ENCODE data around the gene ADAMTS20. TPM values are rescaled to one million over a fixed set of nuclear protein-coding genes. Genes with fewer than 3 reads are reported as not detected.

ADAMTS20 gene
- total RNA-seq, 2 donors from 2014 or later = not detected

DNA sequence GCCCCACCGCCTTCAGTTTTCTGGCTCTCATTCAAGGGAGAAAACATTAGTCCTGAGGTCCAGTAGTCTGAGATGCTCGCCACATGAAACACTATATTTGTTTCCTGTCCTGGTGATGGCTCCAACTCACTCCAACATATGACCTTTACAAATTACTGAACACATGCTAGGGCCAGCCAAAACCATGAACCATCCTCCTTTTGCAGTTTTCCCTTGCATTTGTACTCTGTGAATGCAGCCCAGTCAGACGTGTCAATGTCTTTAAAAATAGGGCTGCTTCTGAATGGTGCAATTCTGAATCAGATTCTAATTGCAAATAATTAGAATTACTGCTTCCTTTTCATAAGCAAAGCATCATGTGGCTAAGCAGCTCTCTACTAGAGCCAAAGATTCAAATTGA is 36.0 kb downstream of the ADAMTS20 start:
- intact Hi-C loops (cut with DNase I) = no loop called here
- DNase-seq (ENCODE audit: low spot score) = no peak

DNA sequence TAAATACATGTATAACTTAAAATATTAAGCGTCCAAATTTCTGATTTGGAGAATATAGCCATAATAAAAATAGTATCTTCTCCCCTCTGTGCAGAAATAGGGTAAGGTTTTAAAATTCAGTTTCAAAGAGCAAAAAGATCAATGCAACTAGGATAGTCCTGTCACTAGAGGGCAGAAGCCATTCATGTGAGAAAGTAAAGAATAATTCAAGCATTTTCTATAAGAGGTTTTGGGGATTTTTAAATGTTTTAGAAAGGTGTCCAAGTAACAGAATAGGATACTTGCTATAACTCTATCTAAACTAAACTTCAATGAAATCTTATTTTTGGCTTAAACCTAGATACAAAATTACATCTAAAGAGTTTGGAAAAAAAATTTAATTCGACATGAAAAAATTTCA is 50.3 kb downstream of the ADAMTS20 start:
- intact Hi-C loops (cut with DNase I) = no loop called here
- DNase-seq (ENCODE audit: low spot score) = no peak

DNA sequence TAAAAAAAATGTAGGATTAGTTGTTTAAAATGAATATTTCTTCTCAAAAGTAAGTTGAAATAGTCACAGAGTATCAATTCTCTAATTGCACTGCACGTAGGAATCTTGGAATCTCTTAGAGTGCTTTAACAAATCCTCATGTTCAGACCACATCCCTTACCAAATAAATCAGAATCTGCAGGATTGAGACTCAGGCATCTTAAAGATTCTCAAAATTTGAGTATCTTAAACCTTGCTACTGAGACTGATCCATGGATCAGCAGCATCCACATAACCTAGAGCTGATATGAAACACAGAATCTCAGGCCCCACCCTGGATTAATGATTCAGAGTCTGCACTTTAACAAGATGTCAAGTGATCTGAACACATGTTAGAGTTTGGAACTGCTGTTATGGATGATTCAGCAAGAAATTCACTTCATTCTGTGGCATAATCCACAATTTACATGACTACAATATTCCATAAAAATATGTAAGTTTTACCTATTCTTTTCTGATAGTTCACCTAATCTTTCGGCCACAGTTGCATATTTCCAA is 58.7 kb downstream of the ADAMTS20 start:
- no peak for DNase-seq (ENCODE audit: low spot score)
- intact Hi-C loops (cut with DNase I) = no loop called here

DNA sequence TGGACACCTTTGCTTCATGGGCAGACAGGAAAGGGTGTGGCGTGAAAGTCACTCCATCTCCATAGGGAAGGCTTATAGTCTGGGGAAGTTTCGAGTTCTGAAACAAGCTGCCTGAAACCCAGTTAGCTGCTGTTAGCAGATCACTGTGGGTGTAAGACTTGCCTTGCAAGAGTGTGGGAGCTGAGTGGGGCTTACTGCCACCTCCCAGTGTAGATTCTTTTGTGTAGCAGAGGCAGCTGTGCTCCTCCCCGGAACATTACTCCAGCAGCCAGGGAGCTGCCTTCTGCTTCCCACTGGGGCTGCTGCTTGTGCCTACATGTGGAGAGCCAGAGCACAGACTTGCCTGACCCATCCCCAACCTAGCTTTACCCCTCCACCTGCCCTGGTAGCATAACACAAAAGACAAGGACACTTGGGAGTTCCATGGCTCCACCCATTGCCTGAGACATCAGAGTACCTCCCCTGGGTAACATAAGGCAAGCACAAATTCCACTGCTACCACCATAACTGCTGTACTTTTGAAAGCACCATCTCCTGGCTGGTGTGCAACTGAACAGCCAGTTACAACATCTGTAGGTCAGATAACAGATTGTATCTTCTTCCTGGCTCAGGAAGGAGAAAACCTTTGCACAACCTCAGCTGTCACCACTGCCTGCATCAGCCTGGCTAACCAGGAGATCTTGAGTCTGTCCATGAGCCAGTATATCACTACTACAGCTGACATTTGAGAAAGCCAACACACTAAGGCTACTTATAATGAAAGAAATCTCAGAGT is 69.5 kb downstream of the ADAMTS20 start:
- intact Hi-C loops (cut with DNase I) = no loop called here

GRCh38 chr12:43480591-43480990 is 71.4 kb downstream of the ADAMTS20 start:
- intact Hi-C loops (cut with DNase I) = no loop called here
- no peak for DNase-seq (ENCODE audit: low spot score)

More for the DNA sequence above, 69.5 kb downstream of the ADAMTS20 start:
- no peak for DNase-seq (ENCODE audit: low spot score)

DNA sequence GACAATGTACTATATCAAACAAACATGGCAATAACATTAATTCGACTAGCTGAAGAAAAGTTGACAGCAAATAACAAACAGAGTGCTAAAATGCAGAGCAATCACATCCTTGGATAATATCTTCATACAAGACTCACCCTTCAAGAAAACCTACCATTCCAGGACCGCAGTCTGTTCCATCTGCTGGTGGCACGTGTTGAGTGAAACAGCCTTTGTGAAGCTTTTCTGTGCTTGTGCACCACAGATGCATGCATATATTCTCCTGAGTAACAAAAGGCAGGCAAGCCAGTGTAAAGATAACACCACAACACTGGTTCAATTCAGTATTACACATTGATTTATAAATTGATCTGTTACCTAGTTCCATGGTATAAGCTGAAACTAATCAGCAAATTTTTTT is 89.3 kb downstream of the ADAMTS20 start:
- intact Hi-C loops (cut with DNase I) = no loop called here

DNA sequence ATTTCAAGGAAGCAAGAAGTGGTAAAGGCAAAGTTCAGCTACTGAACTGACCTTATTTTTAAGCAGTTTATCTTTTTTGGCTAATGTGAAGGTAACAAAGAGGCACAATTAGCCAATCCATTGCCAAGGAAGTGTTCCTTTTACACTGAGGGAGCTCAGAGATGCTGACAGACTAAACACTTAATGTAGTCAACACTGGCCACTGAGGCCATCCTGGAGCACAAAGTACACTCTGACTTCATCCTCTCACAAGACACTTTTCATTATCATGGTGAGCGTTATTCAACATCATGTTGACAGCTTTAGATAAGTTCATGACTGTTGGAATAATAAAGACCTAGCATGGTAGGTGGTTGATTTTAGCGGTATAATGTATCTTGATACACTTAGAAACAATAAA is 89.9 kb downstream of the ADAMTS20 start:
- intact Hi-C loops (cut with DNase I) = no loop called here
- DNase-seq (ENCODE audit: low spot score) = no peak

More for the DNA sequence above, 89.3 kb downstream of the ADAMTS20 start:
- DNase-seq (ENCODE audit: low spot score) = no peak

DNA sequence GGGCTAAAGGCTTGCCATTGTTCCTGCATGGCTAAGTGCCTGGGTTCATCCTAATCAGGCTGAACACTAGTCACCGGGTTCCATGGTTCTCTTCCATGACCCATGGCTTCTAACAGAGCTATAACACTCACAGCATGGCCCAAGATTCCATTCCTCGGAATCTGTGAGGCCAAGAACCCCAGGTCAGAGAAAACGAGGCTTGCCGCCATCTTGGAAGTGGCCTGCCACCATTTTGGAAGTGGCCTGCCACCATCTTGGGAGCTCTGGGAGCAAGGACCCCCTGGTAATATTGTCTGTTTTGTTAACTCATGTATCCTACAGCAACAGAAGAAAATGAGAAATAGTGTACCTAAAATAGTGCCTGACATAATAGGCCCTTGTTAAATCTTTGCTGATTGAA is 92.7 kb downstream of the ADAMTS20 start:
- intact Hi-C loops (cut with DNase I) = no loop called here
- no peak for DNase-seq (ENCODE audit: low spot score)

GRCh38 chr12:43453761-43454160 is 98.2 kb downstream of the ADAMTS20 start:
- intact Hi-C loops (cut with DNase I) = no loop called here
- no peak for DNase-seq (ENCODE audit: low spot score)

DNA sequence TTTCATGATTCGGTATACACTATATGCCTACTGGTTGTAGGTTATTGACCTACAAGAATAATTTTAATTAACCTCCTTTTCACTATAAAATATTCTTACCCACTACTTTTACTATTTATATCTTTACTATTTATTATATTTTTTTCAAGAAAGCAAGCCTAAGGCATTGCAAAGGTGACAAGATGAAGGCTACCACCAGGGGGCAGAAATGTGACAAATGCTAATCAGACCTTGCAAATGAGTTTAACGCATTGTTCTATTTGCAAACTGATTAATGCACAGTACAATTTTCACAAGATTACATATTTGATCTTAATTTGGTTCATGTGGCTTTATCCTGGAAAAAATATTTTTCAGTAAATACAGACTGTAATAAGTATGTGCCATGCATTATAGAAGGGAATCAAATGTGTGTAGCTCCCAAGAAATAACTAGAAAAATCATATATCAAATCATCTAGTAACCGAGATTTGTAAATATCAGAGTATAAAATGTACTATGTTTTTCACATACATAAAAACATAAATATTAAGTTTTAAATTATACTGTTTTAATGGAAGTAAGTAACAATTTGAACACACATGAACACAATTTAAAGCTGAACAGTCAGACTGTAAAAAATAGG is 107.0 kb downstream of the ADAMTS20 start:
- DNase-seq (ENCODE audit: low spot score) = no peak
- intact Hi-C loops (cut with DNase I) = no loop called here

DNA sequence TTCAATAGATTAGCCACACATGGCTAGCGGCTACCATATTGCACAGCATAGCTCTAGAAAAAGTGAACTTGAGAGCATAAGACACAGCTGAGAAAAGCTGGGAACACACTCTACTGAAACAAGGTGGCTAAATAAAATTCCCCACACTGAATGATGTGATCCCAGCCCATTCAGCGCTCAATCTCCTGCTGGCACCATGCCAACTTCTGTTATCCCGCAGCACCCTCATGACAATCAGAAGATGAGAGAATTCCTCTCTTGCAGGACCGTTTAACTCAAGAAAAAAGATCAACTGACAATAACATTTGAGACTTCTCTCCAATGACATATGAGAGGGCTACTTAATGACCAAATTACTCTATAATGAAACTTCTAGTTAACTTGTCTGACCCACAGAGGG is 115.4 kb downstream of the ADAMTS20 start:
- intact Hi-C loops (cut with DNase I) = no loop called here
- DNase-seq (ENCODE audit: low spot score) = no peak

- DNase-seq (ENCODE audit: low spot score) = no peak
- intact Hi-C loops (cut with DNase I) = no loop called here
These were observed 117.4 kb downstream of the ADAMTS20 start for GRCh38 chr12:43434614-43435013.

DNA sequence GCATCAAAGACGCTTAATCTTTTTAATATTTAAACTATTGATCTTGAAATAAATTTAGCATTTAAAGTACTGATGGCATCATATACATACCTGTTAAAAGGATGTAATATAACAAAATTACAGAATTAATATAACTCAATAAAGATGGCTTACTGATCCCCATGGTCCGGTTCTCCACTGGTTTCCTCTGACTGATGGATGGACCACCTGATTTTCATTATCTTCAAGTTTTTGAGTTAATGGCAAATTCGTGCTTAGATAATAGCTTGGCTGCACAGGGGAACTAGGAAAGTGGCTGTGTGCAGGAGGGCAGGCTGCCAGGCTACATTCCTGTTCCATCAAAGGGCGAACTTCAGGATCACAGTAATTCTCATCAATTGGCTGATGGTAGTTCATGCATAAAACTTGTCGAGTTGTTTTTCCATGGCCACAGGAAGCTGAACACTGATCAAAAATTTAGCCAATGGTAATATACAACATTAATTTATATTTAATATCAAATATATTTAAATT is 123.9 kb downstream of the ADAMTS20 start:
- DNase-seq (ENCODE audit: low spot score) = no peak
- intact Hi-C loops (cut with DNase I) = no loop called here

DNA sequence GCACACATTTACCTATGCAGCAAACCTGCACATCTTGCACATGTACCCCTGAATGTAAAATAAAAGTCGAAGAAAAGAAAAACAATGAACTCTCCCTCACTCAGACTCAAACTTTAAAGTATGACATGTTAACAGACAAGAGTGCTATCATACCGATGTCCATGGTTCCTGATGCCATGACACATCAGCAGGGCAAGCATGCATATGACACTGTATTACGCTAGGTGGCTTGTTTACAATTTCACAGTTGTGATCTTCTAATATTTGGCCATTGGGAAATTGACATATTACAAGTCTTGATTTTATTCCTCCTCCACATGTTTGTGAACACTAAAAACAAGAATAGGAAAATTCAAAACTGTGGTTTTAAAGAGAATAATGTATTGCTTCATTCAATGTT is 126.6 kb downstream of the ADAMTS20 start:
- no peak for DNase-seq (ENCODE audit: low spot score)
- intact Hi-C loops (cut with DNase I) = loop anchor here in 1 of 2 donors (2.0 kb wide), 1 partner anchor 51 kb away; no protein-coding TSS in a partner anchor

DNA sequence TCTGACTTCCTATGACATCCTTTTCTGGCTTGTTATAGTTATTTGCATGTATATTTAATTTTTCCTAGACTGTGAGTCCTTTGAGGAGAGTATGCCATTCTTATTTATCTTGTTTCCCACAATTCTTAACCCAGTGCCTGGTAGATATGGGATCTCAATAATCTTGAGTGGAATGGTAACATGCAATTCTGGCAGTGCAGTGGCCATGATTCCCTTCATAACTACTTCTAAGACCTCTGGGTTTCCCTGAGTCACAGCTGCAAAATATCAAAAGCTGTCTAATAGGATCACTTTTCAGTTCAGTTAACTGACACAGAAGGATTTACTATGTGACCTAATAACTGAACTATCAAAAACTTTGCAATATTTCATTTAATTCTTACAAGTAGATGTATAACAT is 135.0 kb downstream of the ADAMTS20 start:
- intact Hi-C loops (cut with DNase I) = no loop called here
- DNase-seq (ENCODE audit: low spot score) = no peak

DNA sequence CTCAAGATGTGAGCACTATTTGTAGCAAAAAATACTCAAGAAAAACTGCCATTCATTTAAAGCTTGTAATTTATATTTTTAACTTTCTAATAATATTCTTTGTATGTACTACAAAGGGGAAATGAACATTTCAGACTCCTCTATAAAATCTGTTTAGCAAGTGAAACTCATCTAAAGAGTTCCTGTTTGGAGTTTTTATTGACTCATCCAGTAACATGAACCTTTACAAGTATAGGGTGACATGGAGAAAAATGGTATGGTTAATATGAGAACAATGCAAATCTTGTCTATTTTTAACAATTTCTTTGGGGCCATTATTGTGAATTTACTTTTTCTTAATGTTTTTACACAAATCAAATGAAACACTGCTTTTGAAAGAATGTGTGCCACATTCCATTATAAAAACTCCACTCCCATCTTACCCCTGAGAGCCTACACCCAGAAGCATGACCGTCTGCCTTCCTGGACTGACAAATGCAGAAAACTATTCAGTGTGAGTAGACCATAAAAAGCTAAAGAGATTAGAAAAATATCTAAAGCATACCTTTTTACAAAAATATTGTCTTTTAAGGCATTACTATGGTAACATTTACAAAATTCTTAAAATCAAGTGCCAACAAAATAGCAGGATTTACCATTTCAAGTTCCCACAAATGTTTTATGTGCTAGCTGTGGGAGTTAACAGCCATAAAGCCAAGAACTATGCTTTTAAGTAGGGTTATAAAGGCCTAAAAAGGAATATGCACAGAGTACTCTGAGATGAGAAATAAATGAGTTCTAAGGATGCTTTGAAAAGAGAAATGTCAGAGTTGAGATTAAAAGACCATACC is 144.0 kb downstream of the ADAMTS20 start:
- intact Hi-C loops (cut with DNase I) = no loop called here

DNA sequence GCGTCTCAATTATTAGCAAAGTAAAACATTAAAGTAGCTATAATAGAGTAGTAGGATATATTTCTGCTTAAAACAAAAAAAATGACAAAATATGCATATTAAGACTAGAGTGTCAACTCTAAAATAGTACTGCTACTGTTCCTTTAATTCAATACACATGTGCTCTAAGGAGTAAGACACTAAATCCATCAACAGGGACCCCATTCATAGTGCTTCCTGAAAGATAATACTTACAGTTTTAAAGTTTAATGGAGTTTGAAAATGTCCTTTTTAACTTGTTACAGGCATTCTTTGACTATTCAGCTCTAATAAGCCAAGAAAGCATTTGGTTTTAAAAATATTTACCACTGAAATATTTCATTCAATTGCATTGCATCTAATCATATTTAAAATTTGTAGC is 145.2 kb downstream of the ADAMTS20 start:
- intact Hi-C loops (cut with DNase I) = no loop called here
- no peak for DNase-seq (ENCODE audit: low spot score)

More for the DNA sequence above, 144.0 kb downstream of the ADAMTS20 start:
- no peak for DNase-seq (ENCODE audit: low spot score)

DNA sequence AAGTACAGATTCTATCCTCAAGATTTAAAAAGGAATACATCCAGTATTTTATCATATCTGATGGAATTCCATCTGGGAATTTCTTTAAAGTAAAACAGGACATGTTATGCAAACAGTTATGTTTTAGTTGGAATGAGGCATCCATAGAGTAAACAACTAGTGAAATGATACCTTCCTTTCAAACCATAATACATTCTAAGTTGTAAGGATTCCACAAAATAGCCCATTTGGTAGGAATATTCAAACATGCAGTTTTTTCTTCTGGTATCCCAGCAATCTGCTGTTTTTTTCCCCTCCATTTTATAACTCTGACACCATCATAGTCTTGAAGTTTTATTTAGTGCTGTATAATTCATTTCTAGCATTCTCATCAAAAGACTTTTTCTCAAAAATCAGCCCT is 149.6 kb downstream of the ADAMTS20 start:
- DNase-seq (ENCODE audit: low spot score) = no peak
- intact Hi-C loops (cut with DNase I) = no loop called here

- DNase-seq (ENCODE audit: low spot score) = no peak
- intact Hi-C loops (cut with DNase I) = no loop called here
These were observed 150.9 kb downstream of the ADAMTS20 start for GRCh38 chr12:43401096-43401495.

- no peak for DNase-seq (ENCODE audit: low spot score)
- intact Hi-C loops (cut with DNase I) = no loop called here
These were observed 155.3 kb downstream of the ADAMTS20 start for GRCh38 chr12:43396671-43397070.
